Endothelial cell of umbilical vein (primary cell): Measurements from ENCODE around the gene MRPL14.

ENCODE experiments used
- CTCF ChIP-seq, 2 donors: IDR thresholded peaks; 1 replicate in 1 of 2; 2 replicates in 1 of 2; pipeline ENCODE4 v1.5.1; 2011; ENCODE audit warnings: low read length in 2 of 2, mild to moderate bottlenecking in 2 of 2, moderate library complexity in 2 of 2, control low read depth in 1 of 2, inconsistent platforms in 1 of 2, low read depth in 1 of 2; ENCODE audit not compliant: insufficient read depth in 1 of 2; ENCODE audit errors: extremely low read depth in 1 of 2
- EZH2 ChIP-seq: IDR thresholded peaks from 2 replicates; pipeline ENCODE4 v1.6.1; 2012; ENCODE audit warnings: borderline replicate concordance, low read depth, mild to moderate bottlenecking, moderate library complexity, low read length, inconsistent platforms; ENCODE audit not compliant: severe bottlenecking
- FOS ChIP-seq: IDR thresholded peaks from 2 replicates; pipeline ENCODE4 v1.6.1; 2011; ENCODE audit warnings: mild to moderate bottlenecking, low read length, moderate library complexity, borderline replicate concordance; ENCODE audit not compliant: insufficient read depth
- GATA2 ChIP-seq: IDR thresholded peaks from 2 replicates; pipeline ENCODE4 v1.7.0; 2011; ENCODE audit warnings: low read depth, mild to moderate bottlenecking, moderate library complexity, mixed read lengths, low read length; ENCODE audit not compliant: insufficient read length, insufficient read depth
- POLR2A ChIP-seq: IDR thresholded peaks from 2 replicates; pipeline ENCODE4 v1.6.1; 2012; ENCODE audit warnings: low read depth, mild to moderate bottlenecking, control low read depth, low read length
- POLR2AphosphoS5 ChIP-seq: IDR thresholded peaks from 2 replicates; pipeline ENCODE4 v1.6.1; 2012; ENCODE audit warnings: low read depth, mild to moderate bottlenecking, control low read depth, low read length, moderate library complexity; ENCODE audit not compliant: insufficient read depth

GRCh38 chr6:44152109-44152461, 24.8 kb upstream of the MRPL14 start:
- TF ChIP-seq EZH2, result no peak
- TF ChIP-seq POLR2A, result no peak
- no peak for TF ChIP-seq CTCF (IDR thresholded peaks at IDR 0.05; ENCODE audit: extremely low read depth in 1 of 2, insufficient read depth in 1 of 2, low read depth in 1 of 2, low read length in 2 of 2)
- TF ChIP-seq GATA2, result no peak
- no peak for TF ChIP-seq FOS
- TF ChIP-seq POLR2AphosphoS5, result no peak
